Stomach (tissue), 9 donors: ENCODE measurements around the gene ARL13B. TPM values are rescaled to one million over a fixed set of nuclear protein-coding genes. Genes with fewer than 3 reads are reported as not detected.
"Not testable (repeated sequence)": the region's sequence is repeated elsewhere in the genome, so short reads cannot be mapped to it uniquely, and the experiment has no call there.

ENCODE experiments used
- DNase-seq, 2 donors: peaks; one replicate each; pipeline versions ENCODE4 v3.0.0 to v3.0.0-alpha.2; 2013 to 2019
- H3K27ac ChIP-seq, 5 donors: fragments of 200-600 bp in 4 of 5; sonication (generic) in 4 of 5; one replicate each; pipeline ENCODE4 v1.5.1; 2013 to 2019; ENCODE audit warnings: mild to moderate bottlenecking in 1 of 5, moderate library complexity in 1 of 5
- H3K27me3 ChIP-seq, 3 donors: fragments of 200-600 bp; sonication (generic); one replicate each; pipeline ENCODE4 v1.5.1; 2017 to 2019; ENCODE audit warnings: mixed run types in 1 of 3
- H3K36me3 ChIP-seq, 4 donors: fragments of 200-600 bp; sonication (generic); 1 replicate in 3 of 4; 2 replicates in 1 of 4; pipeline ENCODE4 v1.5.1; 2016 to 2019
- H3K4me1 ChIP-seq, 4 donors: fragments of 200-600 bp; sonication (generic); one replicate each; pipeline ENCODE4 v1.5.1; 2016 to 2019
- H3K4me3 ChIP-seq, 4 donors: fragments of 200-600 bp; sonication (generic) in 3 of 4; one replicate each; pipeline ENCODE4 v1.5.1; 2016 to 2019; ENCODE audit warnings: mild to moderate bottlenecking in 1 of 4
- H3K9me3 ChIP-seq, 4 donors: fragments of 200-600 bp; sonication (generic); one replicate each; pipeline ENCODE4 v1.5.1; 2016 to 2019
- EP300 ChIP-seq: sonication (generic); formaldehyde crosslinking; IDR thresholded peaks from one replicate; pipeline ENCODE4 v1.6.1; 2017; ENCODE audit warnings: antibody characterized with exemption
- POLR2A ChIP-seq, 4 donors: fragments of 450-650 bp; IDR thresholded peaks; one replicate each; pipeline ENCODE4 v1.6.1; 2016; ENCODE audit warnings: antibody characterized with exemption in 4 of 4, control low read depth in 2 of 4, mild to moderate bottlenecking in 1 of 4, moderate library complexity in 1 of 4
- POLR2AphosphoS5 ChIP-seq, 3 donors: sonication (generic); formaldehyde crosslinking; IDR thresholded peaks; one replicate each; pipeline ENCODE4 v1.6.1; 2016; ENCODE audit warnings: antibody characterized with exemption in 3 of 3
- WGBS, 5 donors: extraction: QIAGEN DNeasy Blood & Tissue Kit in 3 of 5; methylation state at CpG; one replicate each; pipeline versions ENCODE4 v1.1.5 to v1.1.7; 2013 to 2018; 5-methylcytosine and 5-hydroxymethylcytosine counted together
- intact Hi-C: fragments of 100-400 bp; cut with DNase I; formaldehyde crosslinking; loops from one replicate; pipeline ENCODE4 v1.15.1; 2023; ENCODE audit warnings: low total_unique reads
- polyA plus RNA-seq, 3 donors: library from polyadenylated mRNA; stranded (reverse); fragments of 200-250 nt; gene quantifications; one replicate each; pipeline ENCODE4 v1.2.3, GENCODE V29; 2013
- total RNA-seq, 5 donors: library from RNA; depleted of rRNA; stranded (reverse); fragments of >200 nt; gene quantifications; one replicate each; pipeline versions ENCODE4 v1.1.0 to v1.2.3, GENCODE V29; 2014 to 2016
- TF ChIP-seq, protein P1 (sequence below), 7 experiments: fragments of 450-650 bp in 4 of 7; fragments of 200-600 bp in 3 of 7; sonication (generic) in 3 of 7; IDR thresholded peaks; one replicate each; pipeline ENCODE4 v1.5.1; 2016 to 2019; ENCODE audit warnings: antibody characterized with exemption in 7 of 7, control low read depth in 2 of 7, mild to moderate bottlenecking in 1 of 7
- donor health status: healthy with polysubstance abuse.
- donor health status: Bipolar disorder and iron deficiency.
- donor health status: healthy.

The ARL13B gene
- total and polyA plus RNA-seq, 8 donors, result 0.45 to 23.2 (median 4.1) TPM

DNA sequence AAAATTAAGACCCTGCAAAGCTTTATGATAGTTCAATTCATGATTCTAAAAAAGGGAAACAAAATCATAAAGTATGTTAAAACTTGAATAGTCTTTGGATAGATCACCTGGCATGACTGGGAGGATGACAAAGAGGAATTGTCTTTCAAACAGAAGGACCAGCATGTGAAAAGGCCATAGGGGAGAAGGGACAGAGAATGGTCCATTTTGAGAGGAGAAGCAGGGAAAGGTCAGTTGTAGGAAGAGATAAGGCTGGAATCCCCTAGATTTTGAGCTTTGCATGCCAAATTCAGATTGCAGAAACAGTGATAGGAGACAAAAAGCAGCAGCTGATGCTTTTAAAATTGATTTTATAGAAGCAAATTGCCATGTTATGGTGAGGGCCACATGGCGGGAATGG, 18.9 kb upstream of the ARL13B start:
- no peak overlapping the region for H3K27ac ChIP-seq
- intact Hi-C loops, result no loop called here
- H3K9me3 ChIP-seq, result peaks cover 0 to 5% (median 3%) of the 10 kb centered on the region in 4 donors
- TF ChIP-seq EP300, result no peak
- H3K4me3 ChIP-seq, result no peak overlapping the region
- DNase-seq, result no peak
- WGBS, 5 donors, result 90 to 100% (median 97%) methylated on average over 1 of the region's 1 CpG
- H3K36me3 ChIP-seq, result no peaks in the 10 kb centered on the region
- H3K27me3 ChIP-seq, result no peaks in the 10 kb centered on the region
- no peaks in the 10 kb centered on the region for H3K4me1 ChIP-seq

DNA sequence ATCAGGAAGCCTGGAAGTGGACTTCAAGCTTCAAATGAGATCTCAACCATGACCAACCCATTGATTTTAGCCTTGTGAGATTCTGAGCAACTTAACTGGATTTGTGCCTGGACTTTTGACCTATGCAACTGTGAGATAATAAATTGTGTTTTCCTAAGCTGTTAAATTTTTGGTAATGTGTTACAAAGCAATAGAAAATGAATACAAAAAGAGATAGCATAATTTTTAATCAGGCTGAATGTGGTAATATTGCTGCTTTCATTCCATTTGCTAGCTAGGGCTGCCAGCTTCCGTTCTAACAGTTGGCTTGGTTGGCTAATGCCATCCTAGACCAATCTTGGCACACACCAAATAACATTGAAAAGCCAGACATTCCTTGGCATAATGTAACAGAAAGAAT, 18.5 kb upstream of the ARL13B start:
- WGBS, 5 donors, result 64 to 85% (median 82%) methylated on average over 1 of the region's 1 CpG
- DNase-seq, result no peak
- H3K9me3 ChIP-seq, result peaks cover 0 to 5% (median 3%) of the 10 kb centered on the region in 4 donors
- TF ChIP-seq, protein P1, sequence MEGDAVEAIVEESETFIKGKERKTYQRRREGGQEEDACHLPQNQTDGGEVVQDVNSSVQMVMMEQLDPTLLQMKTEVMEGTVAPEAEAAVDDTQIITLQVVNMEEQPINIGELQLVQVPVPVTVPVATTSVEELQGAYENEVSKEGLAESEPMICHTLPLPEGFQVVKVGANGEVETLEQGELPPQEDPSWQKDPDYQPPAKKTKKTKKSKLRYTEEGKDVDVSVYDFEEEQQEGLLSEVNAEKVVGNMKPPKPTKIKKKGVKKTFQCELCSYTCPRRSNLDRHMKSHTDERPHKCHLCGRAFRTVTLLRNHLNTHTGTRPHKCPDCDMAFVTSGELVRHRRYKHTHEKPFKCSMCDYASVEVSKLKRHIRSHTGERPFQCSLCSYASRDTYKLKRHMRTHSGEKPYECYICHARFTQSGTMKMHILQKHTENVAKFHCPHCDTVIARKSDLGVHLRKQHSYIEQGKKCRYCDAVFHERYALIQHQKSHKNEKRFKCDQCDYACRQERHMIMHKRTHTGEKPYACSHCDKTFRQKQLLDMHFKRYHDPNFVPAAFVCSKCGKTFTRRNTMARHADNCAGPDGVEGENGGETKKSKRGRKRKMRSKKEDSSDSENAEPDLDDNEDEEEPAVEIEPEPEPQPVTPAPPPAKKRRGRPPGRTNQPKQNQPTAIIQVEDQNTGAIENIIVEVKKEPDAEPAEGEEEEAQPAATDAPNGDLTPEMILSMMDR (IDR thresholded peaks at IDR 0.05), result no peak
- TF ChIP-seq POLR2A (IDR thresholded peaks at IDR 0.05), result no peak
- no peak for TF ChIP-seq POLR2AphosphoS5 (IDR thresholded peaks at IDR 0.05)
- TF ChIP-seq EP300, result no peak
- H3K4me1 ChIP-seq, result no peaks in the 10 kb centered on the region
- no peak overlapping the region for H3K4me3 ChIP-seq
- intact Hi-C loops, result no loop called here
- no peaks in the 10 kb centered on the region for H3K27me3 ChIP-seq
- H3K27ac ChIP-seq, result no peak overlapping the region
- no peaks in the 10 kb centered on the region for H3K36me3 ChIP-seq

DNA sequence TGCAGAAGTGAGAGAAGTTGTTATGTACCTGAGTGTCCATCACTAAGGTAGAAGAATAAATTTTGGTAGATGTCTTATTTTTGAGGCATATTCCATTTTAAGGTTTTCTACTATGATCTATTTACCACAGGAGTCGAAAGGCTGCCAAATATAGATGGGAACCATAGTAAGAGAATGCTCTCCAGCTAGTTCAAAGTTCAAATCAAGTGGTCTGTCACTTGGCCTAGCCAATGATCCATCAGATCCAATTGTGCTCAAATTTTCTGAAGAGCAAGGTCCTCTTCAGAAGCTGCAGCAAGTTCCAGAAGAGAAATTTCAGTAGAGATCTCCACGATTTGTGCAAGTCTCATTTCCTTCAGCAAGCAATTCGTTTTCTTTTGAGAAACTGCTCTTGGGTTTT, 17.2 kb upstream of the ARL13B start:
- Histone ChIP-seq H3K27me3 (no peaks in the 10 kb centered on the region), H3K4me1 (no peaks in the 10 kb centered on the region), H3K9me3 (peaks cover 0 to 5% (median 3%) of the 10 kb centered on the region in 4 donors), H3K27ac (no peak overlapping the region), H3K36me3 (no peaks in the 10 kb centered on the region), H3K4me3 (no peak overlapping the region)
- TF ChIP-seq POLR2AphosphoS5 (IDR thresholded peaks at IDR 0.05), result no peak
- TF ChIP-seq, protein P1 (IDR thresholded peaks at IDR 0.05), result no peak
- TF ChIP-seq EP300, result no peak
- no peak for TF ChIP-seq POLR2A (IDR thresholded peaks at IDR 0.05)
- intact Hi-C loops, result no loop called here
- DNase-seq, result no peak
- 75 to 91% (median 83%) methylated on average over 3 of the region's 3 CpGs for WGBS, 5 donors

DNA sequence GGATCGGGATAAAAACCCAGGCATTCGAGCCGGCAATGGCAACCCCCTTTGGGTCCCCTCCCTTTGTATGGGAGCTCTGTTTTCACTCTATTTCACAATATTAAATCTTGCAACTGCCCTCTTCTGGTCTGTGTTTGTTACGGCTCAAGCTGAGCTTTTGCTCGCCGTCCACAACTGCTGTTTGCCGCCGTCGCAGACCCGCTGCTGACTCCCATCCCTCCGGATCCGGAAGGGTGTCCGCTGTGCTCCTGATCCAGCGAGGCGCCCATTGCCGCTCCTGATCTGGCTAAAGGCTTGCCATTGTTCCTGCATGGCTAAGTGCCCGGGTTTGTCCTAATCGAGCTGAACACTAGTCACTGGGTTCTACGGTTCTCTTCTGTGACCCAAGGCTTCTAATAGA, 14.8 kb upstream of the ARL13B start:
- H3K9me3 ChIP-seq, H3K27ac ChIP-seq, intact Hi-C loops, DNase-seq, H3K36me3 ChIP-seq, H3K27me3 ChIP-seq, H3K4me1 ChIP-seq, H3K4me3 ChIP-seq: not testable (repeated sequence)
- 91 to 97% (median 96%) methylated on average over 19 of the region's 19 CpGs for WGBS, 5 donors

DNA sequence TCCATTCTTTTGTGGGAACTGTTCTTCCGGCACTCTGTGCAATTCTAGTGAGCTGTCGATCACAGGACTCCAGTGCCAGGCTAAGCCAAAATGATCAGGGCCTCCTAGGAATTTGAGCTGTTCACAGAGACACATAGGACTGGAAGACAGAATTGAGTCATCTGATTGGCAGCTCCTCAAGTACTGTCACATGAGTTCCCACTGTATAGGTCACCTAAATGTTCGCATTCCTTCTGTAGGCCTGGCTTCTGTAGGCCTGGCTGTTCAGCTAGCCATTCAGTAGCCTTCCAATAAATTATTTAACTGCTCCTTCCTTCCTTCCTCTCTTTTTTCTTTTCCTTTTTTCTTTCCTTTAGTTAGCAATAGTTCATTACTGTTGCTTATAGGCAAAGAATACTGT, 10.5 kb upstream of the ARL13B start:
- no peak overlapping the region for H3K27ac ChIP-seq
- intact Hi-C loops, result no loop called here
- 50 to 81% (median 61%) methylated on average over 3 of the region's 3 CpGs for WGBS, 5 donors
- H3K4me3 ChIP-seq, result no peak overlapping the region
- H3K27me3 ChIP-seq, result no peaks in the 10 kb centered on the region
- no peak for DNase-seq
- TF ChIP-seq, protein P1 (IDR thresholded peaks at IDR 0.05), result no peak
- TF ChIP-seq POLR2A (IDR thresholded peaks at IDR 0.05) (no peak), EP300 (no peak), POLR2AphosphoS5 (IDR thresholded peaks at IDR 0.05) (no peak)
- peaks cover 0 to 2% (median under 1%) of the 10 kb centered on the region in 4 donors for H3K9me3 ChIP-seq
- no peaks in the 10 kb centered on the region for H3K36me3 ChIP-seq
- H3K4me1 ChIP-seq, result peaks cover 3 to 17% (median 11%) of the 10 kb centered on the region in 4 donors
